ENCODE results near the gene SPDYE3.
"Not testable (repeated sequence)": the region's sequence is repeated elsewhere in the genome, so short reads cannot be mapped to it uniquely, and the experiment has no call there.

DNA sequence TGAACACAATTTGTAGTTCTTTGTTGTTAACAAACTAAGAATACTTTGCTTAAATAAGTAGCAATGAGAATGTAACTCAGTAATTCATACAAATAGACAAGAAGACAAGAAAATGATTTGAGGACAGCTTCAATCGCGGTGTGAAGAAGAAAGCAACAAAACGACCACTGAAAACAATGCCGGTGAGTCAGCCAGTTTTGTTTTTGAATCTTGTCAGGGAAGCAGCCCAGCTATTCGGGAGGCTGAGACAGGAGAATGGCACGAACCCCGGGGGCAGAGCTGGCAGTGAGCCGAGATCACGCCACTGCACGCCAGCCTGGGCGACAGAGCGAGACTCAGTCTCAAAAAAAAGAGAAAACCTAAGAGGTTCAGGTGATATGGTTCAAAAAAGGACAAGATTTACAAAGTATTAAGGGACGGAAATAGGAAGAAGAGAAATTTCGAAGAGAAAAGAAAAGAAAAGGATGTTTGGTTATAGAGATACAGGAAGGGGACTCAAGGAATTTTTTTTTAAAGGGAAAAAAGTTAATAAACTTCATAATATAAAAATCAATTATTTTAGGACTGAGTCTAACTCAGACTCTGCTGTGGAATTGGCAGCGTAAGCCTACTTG is 30.7 kb downstream of the SPDYE3 start:
- TF ChIP-seq, protein P1, sequence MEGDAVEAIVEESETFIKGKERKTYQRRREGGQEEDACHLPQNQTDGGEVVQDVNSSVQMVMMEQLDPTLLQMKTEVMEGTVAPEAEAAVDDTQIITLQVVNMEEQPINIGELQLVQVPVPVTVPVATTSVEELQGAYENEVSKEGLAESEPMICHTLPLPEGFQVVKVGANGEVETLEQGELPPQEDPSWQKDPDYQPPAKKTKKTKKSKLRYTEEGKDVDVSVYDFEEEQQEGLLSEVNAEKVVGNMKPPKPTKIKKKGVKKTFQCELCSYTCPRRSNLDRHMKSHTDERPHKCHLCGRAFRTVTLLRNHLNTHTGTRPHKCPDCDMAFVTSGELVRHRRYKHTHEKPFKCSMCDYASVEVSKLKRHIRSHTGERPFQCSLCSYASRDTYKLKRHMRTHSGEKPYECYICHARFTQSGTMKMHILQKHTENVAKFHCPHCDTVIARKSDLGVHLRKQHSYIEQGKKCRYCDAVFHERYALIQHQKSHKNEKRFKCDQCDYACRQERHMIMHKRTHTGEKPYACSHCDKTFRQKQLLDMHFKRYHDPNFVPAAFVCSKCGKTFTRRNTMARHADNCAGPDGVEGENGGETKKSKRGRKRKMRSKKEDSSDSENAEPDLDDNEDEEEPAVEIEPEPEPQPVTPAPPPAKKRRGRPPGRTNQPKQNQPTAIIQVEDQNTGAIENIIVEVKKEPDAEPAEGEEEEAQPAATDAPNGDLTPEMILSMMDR (conservative IDR thresholded peaks at IDR 0.05 in 1 of 2, IDR thresholded peaks at IDR 0.05 in 1 of 2; ENCODE audit: extremely low read depth in 1 of 2, insufficient read depth in 1 of 2, low read depth in 1 of 2, low read length in 2 of 2), result not testable (repeated sequence)
- not testable (repeated sequence) for TF ChIP-seq EZH2 (IDR thresholded peaks at IDR 0.05; ENCODE audit: borderline replicate concordance, low read length)

All from mammary epithelial cell (primary cell).